ENCODE measurements around the gene RTEL1. TPM values are rescaled to one million over a fixed set of nuclear protein-coding genes. Genes with fewer than 3 reads are reported as not detected.

RTEL1 gene
- total and polyA plus RNA-seq, 8 donors, result 7.6 to 70.4 (median 16.1) TPM

DNA sequence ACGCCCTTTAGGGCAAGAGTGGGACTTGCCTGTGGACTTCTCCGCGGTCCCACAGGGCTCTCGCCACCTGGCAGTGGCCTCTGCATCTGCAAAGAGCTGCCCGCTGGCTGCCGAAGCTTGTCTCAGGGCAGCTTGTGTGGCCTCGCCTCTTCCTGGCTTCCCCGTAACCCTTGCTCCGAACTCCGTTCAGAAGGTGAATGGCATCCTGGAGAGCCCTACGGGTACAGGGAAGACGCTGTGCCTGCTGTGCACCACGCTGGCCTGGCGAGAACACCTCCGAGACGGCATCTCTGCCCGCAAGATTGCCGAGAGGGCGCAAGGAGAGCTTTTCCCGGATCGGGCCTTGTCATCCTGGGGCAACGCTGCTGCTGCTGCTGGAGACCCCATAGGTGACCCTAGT lies 3.0 kb downstream of the RTEL1 start:
- no peaks in the 10 kb centered on the region for H3K9me3 ChIP-seq
- H3K4me3 ChIP-seq, result no peak overlapping the region
- intact Hi-C loops (cut with DNase I; ENCODE audit: low total_unique reads), result no loop called here
- WGBS, 5 donors, result 92 to 97% (median 95%) methylated on average over 13 to 22 of the region's 22 CpGs
- DNase-seq, result no peak
- no peak overlapping the region for H3K27ac ChIP-seq
- peaks cover 15 to 42% (median 27%) of the 10 kb centered on the region in 4 donors for H3K4me1 ChIP-seq
- H3K36me3 ChIP-seq, result peaks cover 31 to 61% (median 57%) of the 10 kb centered on the region in 4 donors
- TF ChIP-seq EP300 (IDR thresholded peaks at IDR 0.05) (no peak), POLR2AphosphoS5 (IDR thresholded peaks at IDR 0.05) (no peak), POLR2A (IDR thresholded peaks at IDR 0.05) (no peak)
- TF ChIP-seq, protein P1, sequence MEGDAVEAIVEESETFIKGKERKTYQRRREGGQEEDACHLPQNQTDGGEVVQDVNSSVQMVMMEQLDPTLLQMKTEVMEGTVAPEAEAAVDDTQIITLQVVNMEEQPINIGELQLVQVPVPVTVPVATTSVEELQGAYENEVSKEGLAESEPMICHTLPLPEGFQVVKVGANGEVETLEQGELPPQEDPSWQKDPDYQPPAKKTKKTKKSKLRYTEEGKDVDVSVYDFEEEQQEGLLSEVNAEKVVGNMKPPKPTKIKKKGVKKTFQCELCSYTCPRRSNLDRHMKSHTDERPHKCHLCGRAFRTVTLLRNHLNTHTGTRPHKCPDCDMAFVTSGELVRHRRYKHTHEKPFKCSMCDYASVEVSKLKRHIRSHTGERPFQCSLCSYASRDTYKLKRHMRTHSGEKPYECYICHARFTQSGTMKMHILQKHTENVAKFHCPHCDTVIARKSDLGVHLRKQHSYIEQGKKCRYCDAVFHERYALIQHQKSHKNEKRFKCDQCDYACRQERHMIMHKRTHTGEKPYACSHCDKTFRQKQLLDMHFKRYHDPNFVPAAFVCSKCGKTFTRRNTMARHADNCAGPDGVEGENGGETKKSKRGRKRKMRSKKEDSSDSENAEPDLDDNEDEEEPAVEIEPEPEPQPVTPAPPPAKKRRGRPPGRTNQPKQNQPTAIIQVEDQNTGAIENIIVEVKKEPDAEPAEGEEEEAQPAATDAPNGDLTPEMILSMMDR (IDR thresholded peaks at IDR 0.05), result no peak
- H3K27me3 ChIP-seq, result no peaks in the 10 kb centered on the region

DNA sequence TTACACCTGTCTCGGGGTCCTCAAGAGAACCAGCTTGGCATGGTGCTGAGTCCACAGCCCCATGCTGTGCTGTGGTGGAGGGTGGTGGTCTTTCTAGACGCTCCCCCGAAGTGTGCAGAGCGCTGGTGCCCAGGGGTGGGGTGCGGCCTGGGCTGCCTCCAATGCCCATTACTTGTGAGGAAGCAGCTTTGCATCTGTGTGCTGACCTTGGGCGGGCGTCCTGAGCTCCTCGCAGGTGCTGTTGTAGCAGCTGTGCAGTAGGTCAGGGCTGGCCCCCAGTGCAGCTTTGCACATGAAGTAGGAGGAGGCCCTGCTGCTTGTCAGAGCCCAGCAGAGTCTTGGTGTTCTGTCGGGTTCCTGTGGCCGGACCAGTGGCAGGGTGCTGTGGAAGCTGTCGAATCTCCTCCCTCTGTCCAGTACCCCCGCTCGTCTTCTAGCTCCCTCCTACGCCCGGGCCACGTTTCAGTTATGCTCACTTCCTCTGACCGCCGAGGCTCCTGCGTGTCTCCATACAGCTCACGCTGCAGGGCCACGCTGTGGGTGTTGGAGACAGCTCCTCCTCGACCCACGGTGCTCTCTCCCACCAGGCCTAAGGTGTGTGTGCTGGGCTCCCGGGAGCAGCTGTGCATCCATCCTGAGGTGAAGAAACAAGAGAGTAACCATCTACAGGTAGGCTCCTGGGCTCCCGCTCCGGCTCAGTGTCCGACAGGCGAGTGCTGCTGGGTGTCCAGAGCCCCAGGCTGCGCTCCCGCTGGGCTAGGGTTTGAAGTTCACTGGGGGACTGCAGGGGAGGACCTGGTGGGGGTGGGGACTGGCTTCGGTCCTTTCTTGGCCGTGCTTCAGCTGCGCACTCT lies 4.1 kb downstream of the RTEL1 start:
- no peak overlapping the region for H3K27ac ChIP-seq
- peaks cover 37 to 72% (median 65%) of the 10 kb centered on the region in 4 donors for H3K36me3 ChIP-seq
- peaks cover 15 to 39% (median 24%) of the 10 kb centered on the region in 4 donors for H3K4me1 ChIP-seq
- H3K4me3 ChIP-seq, result no peak overlapping the region
- TF ChIP-seq EP300 (IDR thresholded peaks at IDR 0.05), result no peak
- H3K27me3 ChIP-seq, result no peaks in the 10 kb centered on the region
- WGBS, 5 donors, result 92 to 96% (median 94%) methylated on average over 23 to 33 of the region's 33 CpGs
- no peak for DNase-seq
- intact Hi-C loops (cut with DNase I; ENCODE audit: low total_unique reads), result no loop called here
- H3K9me3 ChIP-seq, result no peaks in the 10 kb centered on the region

DNA sequence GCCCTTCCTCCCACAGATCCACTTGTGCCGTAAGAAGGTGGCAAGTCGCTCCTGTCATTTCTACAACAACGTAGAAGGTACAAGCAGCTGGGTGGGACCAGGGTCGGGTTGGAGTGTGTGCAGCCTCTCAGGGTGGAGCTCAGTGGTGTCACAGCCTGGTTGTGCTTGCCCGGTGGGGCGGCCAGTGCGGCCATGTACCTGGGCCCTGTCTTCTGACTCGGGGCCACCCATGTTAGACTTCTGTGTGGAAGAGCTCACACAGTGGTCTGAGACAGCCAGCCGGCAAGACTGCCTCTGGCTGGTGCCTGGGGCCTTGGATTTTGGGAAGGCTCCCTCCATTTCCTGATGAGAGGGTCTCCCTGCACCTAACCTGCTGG lies 4.7 kb downstream of the RTEL1 start:
- Histone ChIP-seq H3K4me1 (peaks cover 11 to 33% (median 18%) of the 10 kb centered on the region in 4 donors), H3K4me3 (no peak overlapping the region), H3K27ac (no peak overlapping the region), H3K36me3 (peaks cover 43 to 78% (median 71%) of the 10 kb centered on the region in 4 donors), H3K9me3 (no peaks in the 10 kb centered on the region), H3K27me3 (no peaks in the 10 kb centered on the region)
- 91 to 96% (median 94%) methylated on average over 4 to 9 of the region's 9 CpGs for WGBS, 5 donors
- TF ChIP-seq EP300 (IDR thresholded peaks at IDR 0.05), result no peak
- TF ChIP-seq, protein P1 (IDR thresholded peaks at IDR 0.05), result no peak
- TF ChIP-seq POLR2AphosphoS5 (IDR thresholded peaks at IDR 0.05), result no peak
- TF ChIP-seq POLR2A (IDR thresholded peaks at IDR 0.05), result no peak
- intact Hi-C loops (cut with DNase I; ENCODE audit: low total_unique reads), result no loop called here
- no peak for DNase-seq

DNA sequence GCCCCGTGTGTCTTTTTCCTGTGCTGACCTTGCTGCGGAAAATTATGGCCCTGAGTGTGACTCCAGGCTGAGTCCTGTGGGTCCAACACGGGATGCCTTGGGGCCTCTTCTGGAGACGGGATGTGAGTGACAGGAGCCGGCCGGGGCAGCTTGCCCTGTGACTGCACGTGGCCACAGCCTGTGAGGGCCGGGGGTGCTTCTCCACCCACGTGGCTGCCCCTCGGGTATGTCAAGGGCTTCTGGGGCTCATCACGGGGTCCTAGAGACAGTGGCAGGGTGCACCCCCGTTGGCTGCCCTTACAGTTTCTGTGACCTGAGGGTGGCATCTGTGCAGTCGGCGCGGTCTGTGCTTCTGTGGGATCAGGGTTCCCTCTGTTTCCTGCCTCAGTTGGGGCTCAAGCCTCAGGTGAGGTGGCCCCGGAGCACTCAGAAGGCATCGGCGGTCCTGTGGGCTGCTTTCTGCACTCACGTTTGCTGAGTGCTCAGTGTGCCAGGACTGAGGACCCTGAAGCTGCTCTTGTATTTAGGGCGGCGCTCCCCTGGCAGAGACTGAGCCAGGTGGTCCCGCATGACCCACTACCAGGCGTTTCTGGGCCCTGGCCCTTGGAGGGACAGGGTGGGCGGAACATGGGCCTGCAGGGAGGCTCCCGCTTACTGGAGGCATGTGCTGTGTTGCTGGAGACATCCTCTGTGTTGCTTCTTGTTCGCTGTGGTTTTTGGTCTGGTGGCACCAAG lies 5.4 kb downstream of the RTEL1 start:
- H3K9me3 ChIP-seq, result no peaks in the 10 kb centered on the region
- DNase-seq, result no peak
- H3K27ac ChIP-seq, result no peak overlapping the region
- WGBS, 5 donors, result 89 to 95% (median 94%) methylated on average over 5 to 26 of the region's 26 CpGs
- TF ChIP-seq POLR2AphosphoS5 (IDR thresholded peaks at IDR 0.05) (no peak), POLR2A (IDR thresholded peaks at IDR 0.05) (no peak), EP300 (IDR thresholded peaks at IDR 0.05) (no peak)
- TF ChIP-seq, protein P1 (IDR thresholded peaks at IDR 0.05), result no peak
- no peaks in the 10 kb centered on the region for H3K27me3 ChIP-seq
- H3K4me3 ChIP-seq, result no peak overlapping the region
- peaks cover 49 to 85% (median 78%) of the 10 kb centered on the region in 4 donors for H3K36me3 ChIP-seq
- intact Hi-C loops (cut with DNase I; ENCODE audit: low total_unique reads), result no loop called here
- H3K4me1 ChIP-seq, result peaks cover 10 to 30% (median 15%) of the 10 kb centered on the region in 4 donors
